ENCODE results near the gene CHMP2A.

- TF ChIP-seq EZH2phosphoT487 (IDR thresholded peaks at IDR 0.05; ENCODE audit: low read depth, severe bottlenecking, unreplicated experiment) (no peak), EZH2 (IDR thresholded peaks at IDR 0.05; ENCODE audit: borderline replicate concordance) (no peak)
- TF ChIP-seq, protein P1, sequence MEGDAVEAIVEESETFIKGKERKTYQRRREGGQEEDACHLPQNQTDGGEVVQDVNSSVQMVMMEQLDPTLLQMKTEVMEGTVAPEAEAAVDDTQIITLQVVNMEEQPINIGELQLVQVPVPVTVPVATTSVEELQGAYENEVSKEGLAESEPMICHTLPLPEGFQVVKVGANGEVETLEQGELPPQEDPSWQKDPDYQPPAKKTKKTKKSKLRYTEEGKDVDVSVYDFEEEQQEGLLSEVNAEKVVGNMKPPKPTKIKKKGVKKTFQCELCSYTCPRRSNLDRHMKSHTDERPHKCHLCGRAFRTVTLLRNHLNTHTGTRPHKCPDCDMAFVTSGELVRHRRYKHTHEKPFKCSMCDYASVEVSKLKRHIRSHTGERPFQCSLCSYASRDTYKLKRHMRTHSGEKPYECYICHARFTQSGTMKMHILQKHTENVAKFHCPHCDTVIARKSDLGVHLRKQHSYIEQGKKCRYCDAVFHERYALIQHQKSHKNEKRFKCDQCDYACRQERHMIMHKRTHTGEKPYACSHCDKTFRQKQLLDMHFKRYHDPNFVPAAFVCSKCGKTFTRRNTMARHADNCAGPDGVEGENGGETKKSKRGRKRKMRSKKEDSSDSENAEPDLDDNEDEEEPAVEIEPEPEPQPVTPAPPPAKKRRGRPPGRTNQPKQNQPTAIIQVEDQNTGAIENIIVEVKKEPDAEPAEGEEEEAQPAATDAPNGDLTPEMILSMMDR (IDR thresholded peaks at IDR 0.05; ENCODE audit: poor library complexity), result no peak
Observed at GRCh38 chr19:58578012-58578925, 23.4 kb upstream of the CHMP2A start.

Measured in hepatocyte (in vitro differentiated cells).